Fibroblast of upper back skin (primary cell): ENCODE results near the gene SFTA2.

Source experiments
- DNase-seq: peaks from one replicate; pipeline ENCODE4 v3.0.0-alpha.2; 2013

Gene SFTA2

DNA sequence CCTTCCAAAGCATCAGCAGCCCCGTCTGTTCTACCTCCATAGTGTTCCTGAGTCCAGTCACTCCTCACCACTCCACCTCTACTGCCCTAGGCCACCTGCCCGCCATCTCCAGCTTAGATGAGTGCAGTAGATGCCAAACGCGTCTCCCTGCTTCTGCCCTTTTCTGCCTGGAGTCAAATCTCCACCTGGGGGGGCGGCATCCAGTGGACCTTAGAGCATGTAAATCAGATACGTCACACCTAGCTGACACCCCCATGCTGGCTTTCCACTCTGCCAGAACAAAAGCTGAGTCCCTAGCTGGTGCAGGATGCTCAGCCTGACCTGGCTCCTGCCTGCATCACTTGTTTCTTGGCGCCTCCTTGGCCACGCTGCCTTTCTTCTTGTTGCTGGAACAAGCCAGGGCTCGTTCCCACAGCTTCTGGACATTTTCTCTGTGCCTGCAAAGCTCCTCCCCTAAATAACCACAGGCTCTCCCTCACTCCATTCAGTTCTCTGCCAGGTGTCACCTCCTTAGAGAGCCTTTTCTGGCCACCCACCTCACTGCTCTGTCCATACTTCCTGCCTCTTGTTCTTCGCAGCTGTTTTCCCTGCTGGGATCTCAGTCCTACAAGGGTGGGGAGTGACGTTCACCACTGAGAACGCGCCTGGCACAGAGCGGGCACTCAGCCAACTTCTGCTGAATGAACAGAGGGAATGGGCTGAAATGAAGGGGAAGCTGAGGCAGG lies 41.9 kb downstream of the SFTA2 start:
- no peak for DNase-seq

DNA sequence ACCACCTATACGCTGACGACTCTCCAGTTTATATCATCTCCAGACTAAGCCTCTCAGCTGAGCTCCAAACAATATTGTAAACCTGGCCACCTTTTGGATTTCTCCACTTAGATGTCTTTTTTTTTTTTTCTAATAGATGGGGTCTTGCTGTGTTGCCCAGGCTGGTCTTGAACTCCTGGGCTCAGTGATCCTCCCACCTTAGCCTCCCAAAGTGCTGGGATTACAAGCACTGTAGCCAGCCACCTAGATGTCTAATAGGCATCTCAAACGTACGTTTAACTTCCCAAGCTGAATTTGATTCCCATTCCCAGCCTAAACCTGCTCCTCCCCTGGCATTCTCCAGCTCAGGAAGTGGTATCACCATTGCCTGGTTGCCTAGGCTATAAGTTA lies 42.5 kb downstream of the SFTA2 start:
- no peak for DNase-seq

DNA sequence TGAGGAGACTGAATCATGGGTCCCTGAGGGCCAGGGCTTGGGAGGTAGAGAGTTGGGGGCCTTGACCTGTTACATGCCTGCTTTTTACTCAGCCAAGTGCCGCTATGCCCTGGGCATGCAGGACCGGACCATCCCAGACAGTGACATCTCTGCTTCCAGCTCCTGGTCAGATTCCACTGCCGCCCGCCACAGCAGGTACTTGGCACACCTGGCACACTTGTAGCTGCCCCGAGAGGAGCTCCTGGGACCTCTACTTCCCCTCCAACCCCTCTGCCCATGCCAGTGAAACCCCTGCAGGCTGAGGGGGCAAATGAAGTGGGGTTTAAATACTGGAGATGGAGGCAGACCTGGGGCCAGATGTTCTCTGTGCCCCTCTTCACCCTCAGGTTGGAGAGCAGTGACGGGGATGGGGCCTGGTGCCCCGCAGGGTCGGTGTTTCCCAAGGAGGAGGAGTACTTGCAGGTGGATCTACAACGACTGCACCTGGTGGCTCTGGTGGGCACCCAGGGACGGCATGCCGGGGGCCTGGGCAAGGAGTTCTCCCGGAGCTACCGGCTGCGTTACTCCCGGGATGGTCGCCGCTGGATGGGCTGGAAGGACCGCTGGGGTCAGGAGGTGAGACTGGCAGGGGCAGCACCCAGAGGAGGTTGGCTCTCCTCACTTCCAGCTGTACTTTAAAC lies 43.0 kb downstream of the SFTA2 start:
- DNase-seq, result no peak

DNA sequence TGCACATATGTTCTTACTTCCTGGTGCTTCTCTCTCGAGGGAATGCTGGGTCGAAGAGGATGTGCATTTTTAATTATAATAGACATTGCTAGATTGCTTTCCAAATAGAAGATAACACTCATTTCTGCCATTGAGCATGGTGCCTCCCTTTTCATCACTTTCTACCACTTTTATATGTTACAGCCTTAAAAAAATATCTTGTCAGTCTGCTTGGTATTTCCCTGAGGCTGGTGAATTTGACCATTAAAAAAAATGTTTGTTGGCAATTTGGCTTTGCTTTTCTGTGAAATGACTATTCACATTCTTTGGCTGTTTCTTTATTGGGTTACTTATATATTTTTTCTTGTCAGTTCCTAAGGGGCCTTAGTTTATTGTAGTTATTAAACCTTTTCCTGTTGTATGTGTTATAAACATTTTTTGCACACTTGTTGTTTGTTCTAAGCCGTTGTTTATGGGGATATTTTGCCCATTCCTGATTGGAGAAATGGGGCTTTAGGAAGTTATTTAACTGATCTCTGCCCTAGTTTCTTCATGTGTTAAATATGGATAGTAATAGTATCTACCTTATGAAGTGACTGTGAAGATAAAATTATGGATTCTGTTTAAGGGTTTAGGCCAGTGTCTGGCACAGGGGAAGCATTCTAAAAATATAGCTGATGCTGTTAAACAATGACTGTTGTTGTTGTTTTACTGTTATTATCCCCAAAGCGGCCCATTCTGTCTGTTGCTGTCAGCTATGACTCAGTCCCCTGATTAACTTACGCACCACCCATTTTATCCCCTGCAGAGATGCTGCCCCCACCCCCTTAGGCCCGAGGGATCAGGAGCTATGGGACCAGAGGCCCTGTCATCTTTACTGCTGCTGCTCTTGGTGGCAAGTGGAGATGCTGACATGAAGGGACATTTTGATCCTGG lies 43.8 kb downstream of the SFTA2 start:
- DNase-seq, result peak; percentile 34

DNA sequence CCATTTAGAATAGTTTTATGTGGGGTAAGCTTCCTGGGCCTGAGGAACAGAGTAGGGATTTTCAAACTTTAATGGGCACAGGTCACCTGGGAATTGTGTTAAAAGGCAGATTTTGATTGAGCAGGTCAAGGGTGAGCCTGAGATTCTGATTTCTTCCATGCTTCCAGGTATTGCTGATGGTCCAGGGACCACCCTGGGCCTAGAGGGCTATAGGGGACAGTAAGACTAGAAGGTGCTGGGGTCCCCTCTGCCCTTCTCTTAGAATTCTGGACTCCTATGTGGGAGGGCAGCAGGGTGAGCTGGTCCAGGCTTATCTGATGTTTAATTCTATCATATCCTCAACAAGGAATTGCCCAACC lies 45.1 kb downstream of the SFTA2 start:
- no peak for DNase-seq

DNA sequence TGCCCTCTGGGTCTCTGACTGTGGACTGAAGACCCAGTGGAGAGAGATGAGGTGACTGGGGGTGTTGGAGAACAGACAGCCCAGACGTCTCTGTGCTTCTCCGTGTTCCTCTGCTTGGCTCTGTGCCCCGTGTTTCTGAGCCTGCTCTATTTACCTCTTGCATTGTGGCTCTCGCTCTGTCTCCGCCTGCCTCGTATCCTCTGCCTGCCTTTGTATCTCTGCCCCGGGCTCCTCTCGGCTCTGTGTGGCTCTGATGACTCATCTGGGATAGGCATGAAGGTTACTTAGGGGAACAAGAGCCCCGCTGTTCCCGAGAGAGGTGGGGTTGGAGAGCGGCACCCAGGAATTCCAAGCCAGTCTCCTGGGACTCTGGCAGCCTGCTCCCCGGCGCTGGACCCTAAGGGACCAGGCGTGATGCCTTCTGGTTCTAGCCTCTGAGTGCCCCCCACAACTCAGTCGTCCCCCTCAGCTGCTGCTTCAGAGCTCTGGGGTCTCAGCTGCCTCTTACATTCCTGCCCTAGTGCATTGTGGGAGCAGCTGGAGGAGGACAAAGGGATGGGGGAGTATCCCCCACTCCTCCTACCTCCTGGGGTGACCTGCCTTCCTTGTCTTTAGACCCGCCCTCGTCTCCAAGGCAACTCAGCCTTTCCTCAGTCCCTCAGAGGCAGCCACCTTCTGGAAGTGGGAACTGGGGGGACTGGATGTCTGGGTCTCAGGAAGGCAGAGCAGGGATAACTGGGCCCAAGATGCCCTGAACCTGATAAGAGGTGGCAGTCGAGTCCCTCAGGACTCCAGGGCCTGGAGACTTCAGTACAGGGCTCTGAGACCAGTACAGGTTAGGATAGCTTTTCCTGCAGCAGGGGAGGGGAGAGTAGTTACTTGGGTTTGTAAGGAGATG lies 45.7 kb downstream of the SFTA2 start:
- peak; percentile 80 for DNase-seq

DNA sequence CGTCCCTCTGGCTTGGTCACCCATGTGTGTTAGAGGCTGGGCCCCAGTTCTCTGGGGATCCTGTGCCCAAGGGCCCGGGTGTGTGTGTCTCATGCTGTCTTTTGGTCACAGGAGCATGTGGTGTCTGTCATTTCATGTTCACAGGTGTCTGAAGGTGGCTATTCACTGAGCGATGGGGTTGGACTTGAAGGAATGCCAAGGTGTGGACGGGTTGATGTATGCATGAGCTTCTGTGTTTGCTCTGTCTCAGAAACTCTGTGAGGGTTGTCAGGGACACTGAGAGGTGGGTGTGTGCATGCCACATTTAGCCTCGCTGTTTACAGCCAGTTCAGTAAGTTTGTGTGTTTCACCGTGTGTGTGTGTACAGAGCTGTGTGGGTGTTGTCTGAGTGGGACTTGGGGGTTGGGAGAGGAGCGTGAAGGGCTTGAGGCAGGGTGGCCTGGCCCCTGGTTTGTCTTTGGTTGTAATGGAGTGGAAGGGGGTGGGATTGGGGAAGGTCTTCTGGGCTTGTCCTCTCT lies 46.4 kb downstream of the SFTA2 start:
- no peak for DNase-seq

DNA sequence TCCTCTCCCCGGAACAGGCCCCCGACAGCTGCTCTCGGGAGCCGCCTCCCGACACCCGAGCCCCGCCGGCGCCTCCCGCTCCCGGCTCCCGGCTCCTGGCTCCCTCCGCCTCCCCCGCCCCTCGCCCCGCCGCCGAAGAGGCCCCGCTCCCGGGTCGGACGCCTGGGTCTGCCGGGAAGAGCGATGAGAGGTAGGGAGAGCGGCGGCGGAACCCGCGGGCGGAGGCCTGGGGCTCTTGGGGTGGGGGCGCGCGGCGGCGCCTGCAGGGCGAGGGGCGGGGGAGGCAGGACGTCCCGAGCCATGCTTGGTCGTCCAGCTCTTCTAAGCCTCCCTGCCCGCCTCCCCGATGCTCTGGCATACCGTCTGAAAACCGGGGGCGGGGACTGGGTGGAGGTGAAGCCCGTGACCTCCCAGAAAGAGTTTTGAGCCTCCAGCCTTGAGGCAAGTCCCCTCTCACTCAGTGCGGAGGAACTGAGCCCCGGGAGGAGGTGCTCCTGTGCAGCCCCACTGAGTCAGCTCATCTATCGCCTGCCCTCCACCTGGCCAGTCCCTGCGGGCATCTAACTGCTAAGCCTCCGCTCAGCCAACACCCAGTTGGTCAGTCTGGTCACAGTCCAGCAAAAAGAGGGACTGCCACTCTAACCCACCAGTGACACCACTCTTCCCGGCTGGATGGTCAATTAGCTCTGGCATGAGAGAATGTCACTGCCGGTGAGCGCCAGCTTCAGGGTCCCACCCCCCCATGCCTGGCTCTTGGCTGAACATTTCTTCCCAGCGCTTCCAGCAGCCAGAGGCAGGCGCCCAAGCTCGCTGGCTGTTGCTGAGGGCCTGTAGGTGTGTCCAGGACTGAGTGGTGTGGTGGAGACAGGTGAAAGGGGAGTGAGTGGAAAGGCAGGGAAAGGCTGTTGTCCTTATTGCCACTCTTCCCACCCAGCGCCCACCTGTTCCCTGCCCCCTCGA lies 47.2 kb downstream of the SFTA2 start:
- DNase-seq, result peak; percentile 32

DNA sequence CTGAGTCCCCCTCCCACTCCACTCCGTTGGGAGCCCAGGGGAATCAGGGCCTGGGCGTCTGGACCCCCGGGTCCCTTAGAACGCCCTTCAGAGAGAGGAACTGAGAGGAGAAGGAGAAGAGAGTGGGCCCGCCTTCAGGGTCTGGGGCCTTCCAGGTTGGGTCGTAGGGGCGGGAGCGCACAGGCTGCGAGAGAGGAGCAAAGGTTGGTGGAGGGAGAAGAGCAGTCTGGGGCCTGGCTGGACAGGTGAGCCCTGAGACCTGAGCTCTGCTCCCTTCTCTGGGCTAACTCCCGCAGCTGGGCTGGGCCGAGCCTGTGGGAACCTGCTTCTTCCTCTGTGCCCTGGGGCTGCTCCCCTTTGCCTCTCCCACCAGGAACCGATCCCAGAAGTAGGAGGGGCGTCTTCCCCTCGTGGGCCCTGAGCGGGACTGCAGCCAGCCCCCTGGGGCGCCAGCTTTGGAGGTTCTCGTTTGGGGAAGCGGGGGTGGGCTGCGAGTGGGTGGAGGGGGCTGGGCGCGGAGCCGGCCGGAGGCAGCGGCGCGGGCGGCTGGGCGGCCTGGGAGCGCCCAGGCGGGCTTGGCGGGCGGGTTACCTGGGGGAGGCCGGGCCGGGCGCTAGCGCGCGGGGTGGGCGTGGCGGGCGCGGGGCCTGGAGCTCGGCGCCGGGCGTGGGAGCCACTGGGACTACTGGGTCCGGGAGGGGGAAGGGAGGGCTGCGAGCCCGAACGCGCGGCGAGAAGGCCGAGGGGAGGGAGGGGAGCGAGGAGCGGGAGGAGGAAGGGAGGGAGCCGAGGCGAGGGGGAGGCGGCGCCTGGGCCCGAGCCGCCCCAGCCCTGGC lies 48.1 kb downstream of the SFTA2 start, which contains the start of gene DDR1:
Gene DDR1 (plus strand): TSS at position 835 of the 836 bp plus-strand sequence. CDS start 4,211 bp downstream, outside the sequence.
- DNase-seq, result peak; percentile 61

DNA sequence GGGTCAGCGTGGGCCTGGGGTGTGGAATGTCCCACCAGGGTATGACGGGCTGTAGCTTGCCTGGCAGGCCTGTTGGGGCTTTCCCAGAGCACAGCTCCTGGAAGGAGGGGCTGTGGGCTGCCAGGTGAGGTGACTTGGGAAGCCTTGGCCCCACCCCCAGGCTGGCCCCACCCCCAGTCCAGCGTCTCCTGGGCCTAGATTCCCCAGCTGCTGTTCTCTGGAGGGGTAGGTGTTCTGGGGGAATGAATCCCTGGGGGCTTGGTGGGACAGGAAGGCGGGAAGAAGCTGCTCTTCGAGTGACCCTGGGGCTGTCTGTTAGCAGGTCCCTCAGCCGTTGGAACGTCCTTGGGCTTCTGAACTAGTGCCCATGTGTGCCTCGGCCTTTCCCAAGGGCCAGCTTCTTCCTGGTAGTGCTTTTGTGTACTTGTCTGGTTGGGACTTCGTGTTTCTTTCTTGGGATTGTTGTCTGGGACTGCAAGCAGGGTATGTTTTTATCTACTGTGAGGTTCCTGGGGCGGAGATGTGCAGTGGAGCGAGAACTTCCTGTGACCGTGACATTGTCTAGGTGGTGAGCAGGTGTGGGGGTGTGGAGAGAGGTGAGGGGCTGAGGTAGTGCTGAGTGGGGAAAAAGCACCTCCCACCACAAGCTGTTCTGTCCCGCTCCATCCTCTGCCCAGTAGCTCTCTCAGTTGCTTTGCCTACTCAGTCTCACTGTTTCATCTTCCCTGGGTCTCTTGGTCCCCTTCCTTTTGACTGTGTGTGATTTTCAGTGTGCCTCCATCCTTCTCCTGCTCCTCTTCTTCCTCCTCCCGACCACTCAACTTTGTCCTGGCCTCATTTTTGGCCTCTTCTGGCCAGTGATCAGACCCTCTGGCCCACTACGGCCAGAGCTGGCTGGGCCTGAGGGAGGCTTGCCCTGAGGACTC lies 48.9 kb downstream of the SFTA2 start:
- DNase-seq, result no peak

DNA sequence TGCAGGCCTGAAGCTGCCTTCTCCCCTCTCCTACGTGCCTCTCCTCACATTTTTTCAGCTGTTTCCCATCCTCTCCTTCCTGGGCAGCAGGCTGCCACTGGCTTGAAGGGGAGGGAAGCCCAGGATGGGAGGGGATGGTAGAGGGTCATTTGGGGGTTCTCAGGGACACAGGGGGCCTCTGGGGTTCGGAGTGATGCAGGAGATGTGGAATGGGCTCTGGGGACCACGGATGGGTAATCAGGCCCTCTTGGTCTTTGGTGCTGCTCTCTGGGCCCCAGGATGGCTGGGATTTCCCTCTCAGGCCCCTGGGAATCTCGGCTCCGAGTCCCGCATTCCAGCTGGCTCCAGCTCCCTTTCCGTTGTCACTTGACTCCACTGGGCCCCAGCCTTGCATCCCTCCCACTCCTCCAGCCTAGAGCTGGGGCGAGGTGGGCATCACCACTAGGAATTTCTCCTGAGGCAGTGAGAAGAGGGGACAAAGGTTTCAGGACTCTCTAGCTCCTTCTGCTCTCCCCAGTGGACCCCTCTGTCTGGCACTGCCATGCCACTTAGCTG lies 49.7 kb downstream of the SFTA2 start:
- no peak for DNase-seq

DNA sequence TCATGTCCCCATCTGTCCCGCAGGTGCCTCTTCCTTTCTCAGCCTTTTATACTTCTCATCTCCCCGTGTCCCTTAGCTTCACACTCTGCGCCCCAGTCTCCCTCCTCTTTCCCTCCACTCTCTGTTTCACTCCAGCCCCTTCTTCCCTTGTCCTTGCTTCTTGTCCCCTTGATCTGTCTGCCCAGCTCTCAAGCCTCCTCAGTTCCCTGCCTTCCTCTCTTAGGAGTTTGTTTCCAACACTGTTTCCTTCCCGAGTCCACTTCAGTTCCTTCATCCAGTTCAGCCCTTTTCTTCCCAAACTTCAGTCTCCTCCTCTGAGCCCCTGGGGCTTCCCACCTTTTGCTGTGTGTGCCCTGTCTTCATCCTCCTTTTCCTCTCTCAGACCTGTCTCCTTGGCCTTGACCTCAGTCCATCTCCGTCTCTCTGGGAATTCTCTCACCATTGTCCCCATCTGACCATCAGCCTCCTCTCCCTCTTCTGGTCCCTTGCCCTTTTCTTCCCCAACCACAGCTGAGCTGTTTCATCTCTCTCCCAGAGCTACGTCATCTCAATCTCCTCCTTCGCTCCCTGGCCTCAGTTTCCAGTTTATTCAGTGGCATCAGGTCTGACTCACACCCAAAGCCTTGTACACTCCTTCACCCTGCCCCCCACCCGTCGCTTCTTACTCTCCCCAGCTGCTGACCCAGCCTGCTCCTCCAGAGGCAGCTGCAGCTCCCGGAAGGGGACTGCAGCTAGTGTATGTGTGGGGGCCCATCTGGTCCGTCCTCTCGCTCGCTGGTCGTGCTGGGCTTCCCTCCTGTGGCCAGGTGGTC lies 50.4 kb downstream of the SFTA2 start:
- peak; percentile 55 for DNase-seq
